ENCODE data around the gene PLEKHH1. TPM values are rescaled to one million over a fixed set of nuclear protein-coding genes. Genes with fewer than 3 reads are reported as not detected.

PLEKHH1 gene
- total and polyA plus RNA-seq, 2 of the 8 experiments (the other 6 are each of a cell fraction or from before 2014, with no cell fraction given) = 28.3 to 33.3 TPM

- Histone ChIP-seq H2BK15ac (ENCODE audit: low read length) (no peak overlapping the region), H3K14ac (ENCODE audit: insufficient read length) (no peak overlapping the region), H3K27ac (ENCODE audit: low read depth, low read length) (no peak overlapping the region), H4K8ac (ENCODE audit: extremely low read depth, insufficient read depth, low read length) (no peak overlapping the region), H2BK120ac (replicated peaks; ENCODE audit: low read depth, low read length) (no peak overlapping the region), H3K79me2 (ENCODE audit: control insufficient read depth in 1 of 2, insufficient read depth in 2 of 2, low read length in 2 of 2) (no peaks in the 10 kb centered on the region), H3K4me1 (replicated peaks in 1 of 4; ENCODE audit: control insufficient read depth in 3 of 4, insufficient read depth in 4 of 4, low read length in 3 of 4) (no peaks in the 10 kb centered on the region), H3K36me3 (ENCODE audit: control insufficient read depth in 2 of 4, insufficient read depth in 4 of 4, low read length in 3 of 4) (peaks cover under 1 to 3% (median 1%) of the 10 kb centered on the region in 4 experiments; a peak in 2 of 8 replicates), H3K18ac (ENCODE audit: extremely low read depth, low read length) (no peak overlapping the region), H3K56ac (replicated peaks; ENCODE audit: insufficient read length, low read depth, low read length) (no peak overlapping the region), H3K79me1 (ENCODE audit: low read depth, low read length) (no peaks in the 10 kb centered on the region), H3K27me3 (replicated peaks in 1 of 4; ENCODE audit: control insufficient read depth in 3 of 4, extremely low read depth in 1 of 4, insufficient read depth in 3 of 4, low read length in 3 of 4) (peaks cover 0 to 2% (median 0%) of the 10 kb centered on the region in 4 experiments; a peak in 1 of 7 replicates), H3K4me2 (ENCODE audit: insufficient read depth in 1 of 2, low read depth in 2 of 2, low read length in 2 of 2) (no peak overlapping the region), H3K9ac (replicated peaks in 1 of 4; ENCODE audit: extremely low read depth in 1 of 4, low read depth in 3 of 4, low read length in 3 of 4) (no peak overlapping the region), H4K5ac (ENCODE audit: insufficient read length, low read depth, low read length) (no peak overlapping the region), H2AFZ (ENCODE audit: low read length) (no peak overlapping the region), H3K4ac (replicated peaks; ENCODE audit: insufficient read length, low read depth, low read length) (no peak overlapping the region), H3K23ac (ENCODE audit: insufficient read length) (no peak overlapping the region), H2AK5ac (ENCODE audit: low read depth, low read length) (no peak overlapping the region), H3K4me3 (ENCODE audit: extremely low read depth in 1 of 4, insufficient read depth in 2 of 4, low read depth in 3 of 4, low read length in 4 of 4) (no peak overlapping the region), H2BK12ac (ENCODE audit: low read depth, low read length) (no peak overlapping the region), H4K91ac (replicated peaks; ENCODE audit: insufficient read length, low read length) (no peak overlapping the region), H3K23me2 (ENCODE audit: low read depth, low read length) (no peaks in the 10 kb centered on the region), H2BK5ac (ENCODE audit: low read depth, low read length) (no peak overlapping the region), H4K20me1 (replicated peaks in 1 of 2; ENCODE audit: control insufficient read depth in 1 of 2, insufficient read depth in 2 of 2, low read length in 2 of 2) (peaks cover 2 to 3% of the 10 kb centered on the region in 2 experiments), H3K9me3 (ENCODE audit: insufficient read depth in 2 of 2, low read depth in 1 of 2, low read length in 1 of 2) (no peaks in the 10 kb centered on the region), H2BK20ac (ENCODE audit: low read length) (no peak overlapping the region)
- ChIA-PET POLR2A (ENCODE audit: partially characterized antibody) (interaction anchor here (0.8 to 2.8 kb wide), 5 partner anchors 9 to 184 kb away, joined by 3 to 10 read pairs (median 8); partner anchors contain the start of gene PLEKHH1), CTCF (ENCODE audit: partially characterized antibody) (interaction anchor here (0.6 to 28.8 kb wide), 30 partner anchors 12 to 463 kb away, joined by 3 to 924 read pairs (median 6); partner anchors contain the start of genes ARG2, PLEKHH1 and RDH11)
- WGBS, 2 experiments (ENCODE audit: extremely low coverage in 1 of 2, insufficient coverage in 1 of 2, insufficient read length in 1 of 2, insufficient replicate concordance in 2 of 2, low coverage in 1 of 2, low lambda C conversion rate in 2 of 2, missing lambda C conversion rate in 1 of 2) = 94% methylated on average over 7 of the region's 7 CpGs; no CpG with 5 or more reads in 1 of the 2 experiments
- TF ChIP-seq, protein P1, sequence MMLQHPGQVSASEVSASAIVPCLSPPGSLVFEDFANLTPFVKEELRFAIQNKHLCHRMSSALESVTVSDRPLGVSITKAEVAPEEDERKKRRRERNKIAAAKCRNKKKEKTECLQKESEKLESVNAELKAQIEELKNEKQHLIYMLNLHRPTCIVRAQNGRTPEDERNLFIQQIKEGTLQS (IDR thresholded peaks at IDR 0.05; ENCODE audit: insufficient read depth, low read depth, low read length) = no peak
- TF ChIP-seq, protein P2, sequence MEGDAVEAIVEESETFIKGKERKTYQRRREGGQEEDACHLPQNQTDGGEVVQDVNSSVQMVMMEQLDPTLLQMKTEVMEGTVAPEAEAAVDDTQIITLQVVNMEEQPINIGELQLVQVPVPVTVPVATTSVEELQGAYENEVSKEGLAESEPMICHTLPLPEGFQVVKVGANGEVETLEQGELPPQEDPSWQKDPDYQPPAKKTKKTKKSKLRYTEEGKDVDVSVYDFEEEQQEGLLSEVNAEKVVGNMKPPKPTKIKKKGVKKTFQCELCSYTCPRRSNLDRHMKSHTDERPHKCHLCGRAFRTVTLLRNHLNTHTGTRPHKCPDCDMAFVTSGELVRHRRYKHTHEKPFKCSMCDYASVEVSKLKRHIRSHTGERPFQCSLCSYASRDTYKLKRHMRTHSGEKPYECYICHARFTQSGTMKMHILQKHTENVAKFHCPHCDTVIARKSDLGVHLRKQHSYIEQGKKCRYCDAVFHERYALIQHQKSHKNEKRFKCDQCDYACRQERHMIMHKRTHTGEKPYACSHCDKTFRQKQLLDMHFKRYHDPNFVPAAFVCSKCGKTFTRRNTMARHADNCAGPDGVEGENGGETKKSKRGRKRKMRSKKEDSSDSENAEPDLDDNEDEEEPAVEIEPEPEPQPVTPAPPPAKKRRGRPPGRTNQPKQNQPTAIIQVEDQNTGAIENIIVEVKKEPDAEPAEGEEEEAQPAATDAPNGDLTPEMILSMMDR (IDR thresholded peaks at IDR 0.05; ENCODE audit: control extremely low read depth in 1 of 3, insufficient read depth in 1 of 3, low read depth in 1 of 3, low read length in 3 of 3) = no peak
- FAIRE-seq = no peak
- no peak for DNase-seq (ENCODE audit: low read depth in 1 of 2, low spot score in 2 of 2)
Observed at GRCh38 chr14:67570453-67570852, 37.4 kb downstream of the PLEKHH1 start.
